HG02763 (cell line): ENCODE data around the gene OR11A1.
"Not testable (repeated sequence)": the region's sequence is repeated elsewhere in the genome, so short reads cannot be mapped to it uniquely, and the experiment has no call there.

Experiments
- ATAC-seq: cut with Tn5 transposase; IDR thresholded peaks from one replicate; pipeline ENCODE4 v1.9.1; 2021; ENCODE audit warnings: mild to moderate bottlenecking, moderate library complexity; ENCODE audit not compliant: unreplicated experiment

Gene OR11A1

GRCh38 chr6:29483186-29483585, 26.3 kb upstream of the OR11A1 start:
- no peak for ATAC-seq

GRCh38 chr6:29479560-29479959, 22.7 kb upstream of the OR11A1 start:
- ATAC-seq, result no peak

- no peak for ATAC-seq
Measured at GRCh38 chr6:29478740-29479139, 21.9 kb upstream of the OR11A1 start.

- ATAC-seq, result no peak
Measured at GRCh38 chr6:29477923-29478450, 21.1 kb upstream of the OR11A1 start.

- no peak for ATAC-seq
Measured at GRCh38 chr6:29474996-29475395, 18.1 kb upstream of the OR11A1 start.

GRCh38 chr6:29466241-29466640, 9.4 kb upstream of the OR11A1 start:
- no peak for ATAC-seq

GRCh38 chr6:29465801-29466200, 8.9 kb upstream of the OR11A1 start:
- ATAC-seq, result no peak

- ATAC-seq, result no peak
Measured at GRCh38 chr6:29465279-29465678, 8.4 kb upstream of the OR11A1 start.

- ATAC-seq, result no peak
Measured at GRCh38 chr6:29462022-29462421, 5.2 kb upstream of the OR11A1 start.

- no peak for ATAC-seq
Measured at GRCh38 chr6:29461021-29461814, 4.3 kb upstream of the OR11A1 start.

- no peak for ATAC-seq
Measured at GRCh38 chr6:29451471-29452193, 5.2 kb downstream of the OR11A1 start.

GRCh38 chr6:29447670-29448069, 9.2 kb downstream of the OR11A1 start:
- no peak for ATAC-seq

- not testable (repeated sequence) for ATAC-seq
Measured at GRCh38 chr6:29444031-29444430, 12.8 kb downstream of the OR11A1 start.

- ATAC-seq, result no peak
Measured at GRCh38 chr6:29442719-29443118, 14.2 kb downstream of the OR11A1 start.

- ATAC-seq, result no peak
Measured at GRCh38 chr6:29439006-29439405, 17.9 kb downstream of the OR11A1 start, which contains the start of gene OR10C1. Gene OR10C1 (plus strand): TSS chr6:29439306. CDS start chr6:29440016, 710 bp downstream.

GRCh38 chr6:29436730-29437129, 20.1 kb downstream of the OR11A1 start:
- not testable (repeated sequence) for ATAC-seq

- ATAC-seq, result no peak
Measured at GRCh38 chr6:29426654-29427053, 30.2 kb downstream of the OR11A1 start.

- no peak for ATAC-seq
Measured at GRCh38 chr6:29425075-29425474, 31.8 kb downstream of the OR11A1 start.

GRCh38 chr6:29424575-29424974, 32.3 kb downstream of the OR11A1 start:
- no peak for ATAC-seq

GRCh38 chr6:29424168-29424567, 32.7 kb downstream of the OR11A1 start:
- no peak for ATAC-seq

GRCh38 chr6:29419516-29419915, 37.4 kb downstream of the OR11A1 start:
- ATAC-seq, result no peak

- no peak for ATAC-seq
Measured at GRCh38 chr6:29414588-29414987, 42.3 kb downstream of the OR11A1 start, which contains the start of gene OR12D1. Gene OR12D1 (plus strand): TSS chr6:29414928.
